ENCODE measurements around the gene ZFP14.

Gene ZFP14

DNA sequence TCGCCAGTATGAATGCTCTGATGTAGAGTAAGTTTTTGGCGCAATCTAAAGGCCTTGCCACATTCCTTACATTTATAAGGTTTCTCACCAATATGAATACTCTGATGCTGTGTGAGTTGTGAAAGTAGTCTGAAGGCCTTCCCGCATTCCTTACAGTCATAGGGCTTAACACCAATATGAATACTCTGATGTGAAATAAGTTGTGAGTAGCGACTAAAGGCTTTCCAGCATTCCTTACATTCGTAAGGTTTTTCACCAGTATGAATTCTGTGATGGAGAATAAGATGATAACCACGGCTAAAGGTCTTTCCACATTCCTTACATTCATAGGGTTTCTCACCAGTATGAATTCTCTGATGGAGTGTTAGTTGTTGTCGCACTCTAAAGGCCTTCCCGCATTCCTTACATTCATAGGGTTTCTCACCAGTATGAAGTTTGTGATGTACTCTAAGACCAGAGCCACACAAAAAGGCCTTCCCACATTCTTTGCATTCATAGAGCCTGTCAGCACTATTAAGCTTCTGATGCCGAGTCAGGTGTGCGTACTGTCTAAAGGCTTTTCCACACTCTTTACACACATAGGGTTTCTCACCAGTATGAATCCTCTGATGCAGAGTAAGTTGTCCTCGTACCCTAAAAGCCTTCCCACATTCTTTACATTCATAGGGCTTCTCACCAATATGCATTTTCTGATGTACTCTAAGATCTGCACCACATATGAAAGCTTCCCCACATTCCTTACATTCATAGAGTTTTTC, 14.1 kb upstream of the ZFP14 start:
- TF ChIP-seq, protein P1, sequence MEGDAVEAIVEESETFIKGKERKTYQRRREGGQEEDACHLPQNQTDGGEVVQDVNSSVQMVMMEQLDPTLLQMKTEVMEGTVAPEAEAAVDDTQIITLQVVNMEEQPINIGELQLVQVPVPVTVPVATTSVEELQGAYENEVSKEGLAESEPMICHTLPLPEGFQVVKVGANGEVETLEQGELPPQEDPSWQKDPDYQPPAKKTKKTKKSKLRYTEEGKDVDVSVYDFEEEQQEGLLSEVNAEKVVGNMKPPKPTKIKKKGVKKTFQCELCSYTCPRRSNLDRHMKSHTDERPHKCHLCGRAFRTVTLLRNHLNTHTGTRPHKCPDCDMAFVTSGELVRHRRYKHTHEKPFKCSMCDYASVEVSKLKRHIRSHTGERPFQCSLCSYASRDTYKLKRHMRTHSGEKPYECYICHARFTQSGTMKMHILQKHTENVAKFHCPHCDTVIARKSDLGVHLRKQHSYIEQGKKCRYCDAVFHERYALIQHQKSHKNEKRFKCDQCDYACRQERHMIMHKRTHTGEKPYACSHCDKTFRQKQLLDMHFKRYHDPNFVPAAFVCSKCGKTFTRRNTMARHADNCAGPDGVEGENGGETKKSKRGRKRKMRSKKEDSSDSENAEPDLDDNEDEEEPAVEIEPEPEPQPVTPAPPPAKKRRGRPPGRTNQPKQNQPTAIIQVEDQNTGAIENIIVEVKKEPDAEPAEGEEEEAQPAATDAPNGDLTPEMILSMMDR (IDR thresholded peaks at IDR 0.05; ENCODE audit: low read depth, low read length, missing control alignments): no peak
- in situ Hi-C loops (cut with HindIII; ENCODE audit: low sequenced_read_pairs): no loop called here
- no peak overlapping the region for H3K4me3 ChIP-seq (ENCODE audit: low read depth, low read length)

DNA sequence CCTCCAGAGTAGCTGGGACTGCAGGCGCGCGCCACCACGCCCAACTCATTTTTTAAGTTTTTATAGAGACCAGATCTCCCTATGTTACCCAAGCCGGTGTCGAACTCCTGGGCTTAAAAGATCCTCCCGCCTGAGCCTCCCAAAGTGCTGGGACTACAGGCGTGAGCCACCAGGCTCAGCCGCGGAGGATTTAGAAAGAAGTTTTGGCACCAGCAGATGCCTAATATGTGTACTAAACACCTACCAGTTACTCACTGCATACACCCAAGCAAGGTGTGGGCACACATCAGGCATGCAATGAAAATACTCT, 464 bp upstream of the ZFP14 start:
- no peak for DNase-seq (ENCODE audit: low read depth)
- peak overlapping the region; percentile 84 for H3K4me3 ChIP-seq (ENCODE audit: low read depth, low read length)
- TF ChIP-seq, protein P1 (IDR thresholded peaks at IDR 0.05; ENCODE audit: low read depth, low read length, missing control alignments): no peak
- in situ Hi-C loops (cut with HindIII; ENCODE audit: low sequenced_read_pairs): no loop called here

More for the DNA sequence above, 14.1 kb upstream of the ZFP14 start:
- DNase-seq (ENCODE audit: low read depth): no peak

DNA sequence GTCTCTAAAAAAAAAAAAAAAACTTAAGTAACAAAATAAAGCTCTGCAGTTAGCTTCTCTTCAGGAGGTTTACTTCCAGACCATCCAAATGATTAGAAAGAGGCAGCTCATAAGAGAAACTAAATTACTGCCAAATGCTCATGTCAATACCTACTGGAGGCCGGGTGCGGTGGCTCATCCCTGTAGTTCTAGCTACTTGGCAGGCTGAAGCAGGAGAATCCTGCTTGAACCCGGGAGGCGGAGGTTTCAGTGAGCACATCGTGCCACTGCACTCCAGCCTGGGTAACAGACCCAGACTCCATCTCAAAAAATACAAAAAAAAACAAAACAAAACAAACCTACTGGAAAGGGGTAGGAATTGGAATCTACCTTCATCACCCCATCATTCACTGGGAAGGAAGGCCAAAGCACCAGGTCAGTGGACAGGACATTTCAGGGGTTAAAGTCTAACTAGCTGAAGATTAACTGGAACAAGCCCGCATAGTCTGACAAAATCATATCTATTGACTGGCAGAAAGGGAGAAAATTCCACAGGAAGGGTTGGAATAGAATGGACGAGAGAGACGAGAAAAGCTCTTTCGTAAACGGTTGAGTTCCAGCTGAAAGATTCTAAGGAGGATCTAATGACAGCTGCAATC, 1.3 kb downstream of the ZFP14 start:
- no peak for DNase-seq (ENCODE audit: low read depth)
- TF ChIP-seq, protein P1 (IDR thresholded peaks at IDR 0.05; ENCODE audit: low read depth, low read length, missing control alignments): no peak
- in situ Hi-C loops (cut with HindIII; ENCODE audit: low sequenced_read_pairs): no loop called here
- peak overlapping the region; percentile 84 for H3K4me3 ChIP-seq (ENCODE audit: low read depth, low read length)

DNA sequence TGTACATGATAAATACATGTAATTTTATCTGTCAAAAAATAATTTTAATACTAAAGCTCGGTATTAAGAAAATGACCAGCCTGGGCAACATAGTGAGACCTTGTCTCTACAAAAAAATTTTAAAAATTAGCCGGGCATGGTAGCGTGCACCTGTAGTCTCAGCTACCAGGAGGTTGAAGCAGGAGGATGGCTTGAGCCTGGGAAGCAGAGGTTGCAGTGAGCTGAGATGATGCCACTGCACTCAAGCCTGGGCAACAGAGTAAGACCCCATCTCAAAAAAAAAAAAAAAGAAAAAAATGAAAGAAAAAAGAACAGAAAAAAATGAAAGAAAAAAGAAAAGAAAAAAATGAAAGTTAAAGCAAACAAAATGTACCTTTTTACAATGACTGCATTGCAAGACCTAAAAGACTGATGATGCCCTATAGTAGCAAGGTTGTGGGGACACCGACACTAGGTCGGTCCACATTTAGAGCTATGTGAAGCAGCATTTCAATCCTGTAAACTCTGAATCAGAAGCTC, 5.3 kb downstream of the ZFP14 start:
- TF ChIP-seq, protein P1 (IDR thresholded peaks at IDR 0.05; ENCODE audit: low read depth, low read length, missing control alignments): no peak
- in situ Hi-C loops (cut with HindIII; ENCODE audit: low sequenced_read_pairs): no loop called here
- H3K4me3 ChIP-seq (ENCODE audit: low read depth, low read length): no peak overlapping the region
- no peak for DNase-seq (ENCODE audit: low read depth)

DNA sequence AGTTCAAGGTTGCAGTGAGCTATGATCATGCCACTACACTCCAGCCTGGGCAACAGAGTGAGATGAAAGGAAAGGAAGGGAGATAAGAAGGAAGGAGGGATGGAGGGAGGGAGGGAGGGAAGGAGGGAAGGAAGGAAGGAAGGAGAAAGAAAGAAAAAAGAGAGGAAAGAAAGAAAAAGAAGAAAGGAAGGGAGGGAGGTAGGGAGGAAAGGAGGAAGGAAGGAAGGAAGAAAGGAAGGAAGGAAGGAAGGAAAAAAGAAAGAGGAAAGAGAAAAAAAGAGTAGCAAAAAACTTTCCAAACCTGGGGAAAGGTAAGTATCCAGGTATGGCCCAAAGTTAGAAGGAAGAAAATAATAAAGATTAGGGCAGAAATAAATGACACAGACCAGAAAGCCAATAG, 7.1 kb downstream of the ZFP14 start:
- DNase-seq (ENCODE audit: low read depth): no peak
- H3K4me3 ChIP-seq (ENCODE audit: low read depth, low read length): no peak overlapping the region
- TF ChIP-seq, protein P1 (IDR thresholded peaks at IDR 0.05; ENCODE audit: low read depth, low read length, missing control alignments): no peak
- in situ Hi-C loops (cut with HindIII; ENCODE audit: low sequenced_read_pairs): no loop called here

DNA sequence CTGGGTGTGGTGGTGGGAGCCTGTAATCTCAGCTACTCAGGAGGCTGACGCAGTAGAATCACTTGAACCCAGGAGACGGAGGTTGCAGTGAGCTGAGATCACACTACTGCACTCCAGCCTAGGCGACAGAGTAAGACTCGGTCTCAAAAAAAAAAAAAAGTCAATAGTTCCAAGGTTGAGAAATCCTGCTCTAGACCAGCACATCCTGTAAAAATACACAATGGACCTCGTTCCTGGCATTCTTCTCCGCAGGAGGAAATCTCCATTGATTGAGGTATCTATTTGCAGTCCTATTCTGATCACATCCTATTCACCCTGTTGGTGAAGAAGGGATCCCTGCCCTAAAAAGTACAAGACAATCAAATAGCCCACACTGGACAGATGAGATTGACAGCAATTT, 15.2 kb downstream of the ZFP14 start:
- no peak overlapping the region for H3K4me3 ChIP-seq (ENCODE audit: low read depth, low read length)
- no peak for DNase-seq (ENCODE audit: low read depth)
- in situ Hi-C loops (cut with HindIII; ENCODE audit: low sequenced_read_pairs): no loop called here
- TF ChIP-seq, protein P1 (IDR thresholded peaks at IDR 0.05; ENCODE audit: low read depth, low read length, missing control alignments): no peak
